GM18907 (cell line): ENCODE measurements around the gene B3GNT3.

Experiments used
- ATAC-seq: cut with Tn5 transposase; IDR thresholded peaks from one replicate; pipeline ENCODE4 v1.9.1; 2021; ENCODE audit warnings: mild to moderate bottlenecking, moderate library complexity; ENCODE audit not compliant: unreplicated experiment

B3GNT3 gene

GRCh38 chr19:17859533-17860330, 64.8 kb downstream of the B3GNT3 start, which contains the start of gene RPL18A:
Gene RPL18A (plus strand): TSS chr19:17859910. CDS start chr19:17859957, 47 bp downstream.
- ATAC-seq: peak; percentile 94

DNA sequence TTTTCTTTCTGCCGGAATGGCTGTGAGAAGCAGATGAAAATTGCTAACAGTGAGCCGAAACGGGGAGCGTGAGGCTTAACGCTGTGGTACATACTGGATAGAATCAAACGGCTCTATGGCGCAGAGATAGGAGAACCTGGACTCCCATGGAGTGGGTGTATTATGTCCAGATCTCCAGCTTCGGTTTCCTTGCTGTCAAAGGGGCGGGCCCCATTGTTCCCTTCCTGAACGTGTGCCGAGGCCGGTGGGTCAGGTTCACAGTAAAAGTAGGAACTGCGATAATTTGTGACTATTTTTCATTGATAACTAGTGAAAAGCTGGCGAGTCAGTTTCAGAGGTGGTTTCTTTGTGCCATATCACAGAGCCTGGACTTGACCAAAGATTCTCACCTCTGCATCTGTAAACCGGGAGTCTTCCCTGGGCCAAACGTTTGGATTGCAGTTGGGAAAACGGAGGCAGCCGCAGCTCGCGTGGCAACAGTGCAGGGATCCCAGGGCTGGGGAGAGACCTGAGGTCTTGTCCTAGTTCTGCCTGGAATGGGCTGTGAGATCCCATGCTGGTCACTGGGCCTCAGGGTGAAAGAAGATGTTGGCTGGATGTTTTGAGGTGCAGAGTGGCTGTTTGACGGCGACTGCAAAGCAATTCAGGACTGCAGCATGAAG, 65.5 kb downstream of the B3GNT3 start:
- no peak for ATAC-seq

- ATAC-seq: no peak
These were observed 66.0 kb downstream of the B3GNT3 start for GRCh38 chr19:17860993-17861360.

GRCh38 chr19:17861542-17862402, 66.8 kb downstream of the B3GNT3 start:
- ATAC-seq: no peak

DNA sequence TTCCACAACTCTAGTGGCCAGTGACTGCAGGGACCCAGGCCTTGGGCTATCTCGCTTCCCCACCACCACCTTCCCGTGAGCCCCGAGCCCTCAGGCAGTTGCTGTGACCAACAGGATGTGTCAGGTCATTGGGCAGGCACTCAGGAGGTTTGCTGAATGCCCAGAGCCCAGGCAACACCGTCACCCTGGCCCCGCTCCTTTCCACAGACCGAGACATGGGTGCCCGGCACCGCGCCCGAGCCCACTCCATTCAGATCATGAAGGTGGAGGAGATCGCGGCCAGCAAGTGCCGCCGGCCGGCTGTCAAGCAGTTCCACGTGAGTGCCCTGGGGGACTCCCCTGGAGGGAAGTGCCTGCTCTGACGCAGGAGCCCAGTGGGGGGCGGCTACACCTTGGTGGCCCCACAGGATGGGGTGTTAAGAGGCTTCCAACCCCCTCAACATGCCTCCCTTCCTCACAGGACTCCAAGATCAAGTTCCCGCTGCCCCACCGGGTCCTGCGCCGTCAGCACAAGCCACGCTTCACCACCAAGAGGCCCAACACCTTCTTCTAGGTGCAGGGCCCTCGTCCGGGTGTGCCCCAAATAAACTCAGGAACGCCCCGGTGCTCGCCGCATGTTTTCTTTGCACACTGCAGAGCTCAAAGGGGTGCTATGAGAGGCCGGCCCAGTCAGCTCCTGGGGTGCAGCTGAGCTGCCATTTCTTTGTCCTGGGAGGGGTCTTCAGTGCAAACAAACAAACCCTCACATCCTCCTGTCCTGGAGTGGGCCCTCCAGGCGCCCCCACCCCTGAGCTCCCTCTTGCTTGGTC, 68.0 kb downstream of the B3GNT3 start:
- no peak for ATAC-seq
